Mucosa of descending colon (tissue), 3 donors: ENCODE data around the gene TSR3. TPM values are rescaled to one million over a fixed set of nuclear protein-coding genes. Genes with fewer than 3 reads are reported as not detected.

Source experiments
- ATAC-seq: fragments of 200-7000 bp; cut with Tn5 transposase; one replicate; pipeline ENCODE4 v1.9.1; 2020; ENCODE audit warnings: mild to moderate bottlenecking, moderate library complexity
- DNase-seq, 3 donors: peaks; one replicate each; pipeline ENCODE4 v3.0.0-alpha.2; 2020
- H3K36me3 ChIP-seq: fragments of 200-600 bp; one replicate; pipeline ENCODE4 v1.8.0; 2021; ENCODE audit warnings: low read depth, mild to moderate bottlenecking
- H3K4me1 ChIP-seq: fragments of 200-600 bp; one replicate; pipeline ENCODE4 v1.8.0; 2021; ENCODE audit warnings: low read depth, mild to moderate bottlenecking
- H3K4me3 ChIP-seq: fragments of 200-600 bp; one replicate; pipeline ENCODE4 v1.8.0; 2021; ENCODE audit warnings: mild to moderate bottlenecking
- H3K9me3 ChIP-seq: fragments of 200-600 bp; one replicate; pipeline ENCODE4 v1.8.0; 2021; ENCODE audit warnings: mild to moderate bottlenecking
- intact Hi-C, 2 donors: fragments of 100-400 bp; cut with DNase I in 1 of 2; cut with micrococcal nuclease in 1 of 2; formaldehyde crosslinking; loops; one replicate each; pipeline versions ENCODE4 v1.11.0 to v1.11.1; 2022; cut with DNase I, micrococcal nuclease
- total RNA-seq, 3 donors: library from RNA; stranded (reverse); fragmentation: NEBNext Ultra II Directional in 2 of 3; extraction: Animal tissue kit (Norgen Biotek cat#: 25700) in 2 of 3; gene quantifications; one replicate each; pipeline versions ENCODE4 v1.2.1 to v1.2.4, GENCODE V29; 2021 to 2023
- TF ChIP-seq, protein P1 (sequence below): fragments of 200-600 bp; IDR thresholded peaks from one replicate; pipeline ENCODE4 v1.8.0; 2022; ENCODE audit warnings: antibody characterized with exemption, mild to moderate bottlenecking
- donor health status: DM: no; HTN: no; CAD: no; lungs with moderate emphysema.
- donor health status: DM: no; HTN: no; CAD: no.
- donor health status: DM: no; HTN: yes; CAD: no.

TSR3 gene
- total RNA-seq, 3 donors from 2014 or later: 46.4 to 57.2 (median 54.1) TPM

DNA sequence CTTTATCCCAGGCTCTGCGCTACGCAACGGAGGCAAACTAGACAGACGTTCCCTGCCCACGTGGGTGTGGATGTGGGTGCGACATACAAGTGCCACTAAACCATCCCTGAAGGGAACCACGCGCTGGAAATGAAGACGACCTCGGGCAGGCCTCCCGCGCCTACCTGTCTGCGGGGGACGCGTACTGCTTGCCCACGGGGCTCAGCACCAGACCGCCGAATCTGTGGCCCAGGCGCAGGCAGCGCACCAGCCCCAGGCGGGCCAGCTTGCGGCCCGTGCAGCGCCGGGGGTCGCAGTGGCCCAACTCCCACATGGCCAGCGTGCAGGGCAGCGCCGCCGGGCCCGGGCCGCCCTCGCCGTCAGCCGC lies 480 bp downstream of the TSR3 start:
- ATAC-seq (peak; percentile 16), DNase-seq (no peak)
- Histone ChIP-seq H3K4me1 (peaks cover 20% of the 10 kb centered on the region), H3K9me3 (no peaks in the 10 kb centered on the region), H3K36me3 (no peaks in the 10 kb centered on the region), H3K4me3 (peak overlapping the region; percentile 89)
- TF ChIP-seq, protein P1, sequence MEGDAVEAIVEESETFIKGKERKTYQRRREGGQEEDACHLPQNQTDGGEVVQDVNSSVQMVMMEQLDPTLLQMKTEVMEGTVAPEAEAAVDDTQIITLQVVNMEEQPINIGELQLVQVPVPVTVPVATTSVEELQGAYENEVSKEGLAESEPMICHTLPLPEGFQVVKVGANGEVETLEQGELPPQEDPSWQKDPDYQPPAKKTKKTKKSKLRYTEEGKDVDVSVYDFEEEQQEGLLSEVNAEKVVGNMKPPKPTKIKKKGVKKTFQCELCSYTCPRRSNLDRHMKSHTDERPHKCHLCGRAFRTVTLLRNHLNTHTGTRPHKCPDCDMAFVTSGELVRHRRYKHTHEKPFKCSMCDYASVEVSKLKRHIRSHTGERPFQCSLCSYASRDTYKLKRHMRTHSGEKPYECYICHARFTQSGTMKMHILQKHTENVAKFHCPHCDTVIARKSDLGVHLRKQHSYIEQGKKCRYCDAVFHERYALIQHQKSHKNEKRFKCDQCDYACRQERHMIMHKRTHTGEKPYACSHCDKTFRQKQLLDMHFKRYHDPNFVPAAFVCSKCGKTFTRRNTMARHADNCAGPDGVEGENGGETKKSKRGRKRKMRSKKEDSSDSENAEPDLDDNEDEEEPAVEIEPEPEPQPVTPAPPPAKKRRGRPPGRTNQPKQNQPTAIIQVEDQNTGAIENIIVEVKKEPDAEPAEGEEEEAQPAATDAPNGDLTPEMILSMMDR: no peak
- intact Hi-C loops: no loop called here

DNA sequence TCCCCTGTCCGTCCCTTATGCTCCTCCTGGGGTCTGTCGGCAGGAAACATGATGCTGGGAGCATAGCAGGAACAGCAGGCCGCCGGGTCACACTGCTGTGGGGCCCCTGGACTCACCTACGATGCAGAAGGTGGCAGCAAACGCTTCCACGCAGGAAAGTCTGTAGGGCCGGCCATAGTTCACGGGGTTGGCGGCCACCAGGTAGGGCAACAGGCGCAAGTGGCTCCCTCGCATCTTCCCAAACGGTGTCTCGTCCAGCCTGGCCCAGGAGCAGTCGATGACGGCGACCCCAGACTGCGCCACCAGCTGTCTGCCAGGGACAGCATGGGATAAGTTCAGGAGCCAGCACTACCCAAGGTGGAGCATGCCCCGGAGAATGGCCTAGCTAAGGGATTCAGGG lies 987 bp downstream of the TSR3 start:
- ATAC-seq: no peak
- intact Hi-C loops: no loop called here
- H3K4me1 ChIP-seq: peaks cover 20% of the 10 kb centered on the region

DNA sequence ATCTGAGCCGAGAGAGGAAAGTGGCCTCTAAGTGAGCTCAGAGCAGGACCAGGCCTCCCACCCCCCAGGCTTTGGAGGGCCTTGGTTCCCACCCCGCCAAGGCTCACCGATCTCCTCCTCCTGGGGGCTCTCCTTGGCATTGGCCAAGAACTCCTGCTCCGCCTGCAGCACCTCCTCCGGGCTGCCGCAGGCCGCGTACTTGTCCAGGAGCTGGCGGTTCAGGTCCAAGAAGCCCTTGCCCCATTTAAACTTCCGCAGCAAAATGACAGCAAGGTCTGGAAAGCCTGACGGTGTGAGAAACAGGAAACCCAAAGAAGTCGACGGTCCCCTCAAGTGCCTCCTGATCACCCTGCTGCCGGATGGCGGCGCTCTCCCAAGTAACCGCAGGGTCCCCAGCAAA lies 1.7 kb downstream of the TSR3 start:
- ATAC-seq (no peak), DNase-seq (no peak)
- Histone ChIP-seq H3K4me1 (peaks cover 20% of the 10 kb centered on the region), H3K36me3 (no peaks in the 10 kb centered on the region), H3K4me3 (no peak overlapping the region), H3K9me3 (no peaks in the 10 kb centered on the region)
- intact Hi-C loops: no loop called here
- TF ChIP-seq, protein P1: no peak

More for the DNA sequence above, 987 bp downstream of the TSR3 start:
- no peak overlapping the region for H3K4me3 ChIP-seq
- no peaks in the 10 kb centered on the region for H3K36me3 ChIP-seq
- DNase-seq: no peak
- no peaks in the 10 kb centered on the region for H3K9me3 ChIP-seq
- TF ChIP-seq, protein P1: no peak

DNA sequence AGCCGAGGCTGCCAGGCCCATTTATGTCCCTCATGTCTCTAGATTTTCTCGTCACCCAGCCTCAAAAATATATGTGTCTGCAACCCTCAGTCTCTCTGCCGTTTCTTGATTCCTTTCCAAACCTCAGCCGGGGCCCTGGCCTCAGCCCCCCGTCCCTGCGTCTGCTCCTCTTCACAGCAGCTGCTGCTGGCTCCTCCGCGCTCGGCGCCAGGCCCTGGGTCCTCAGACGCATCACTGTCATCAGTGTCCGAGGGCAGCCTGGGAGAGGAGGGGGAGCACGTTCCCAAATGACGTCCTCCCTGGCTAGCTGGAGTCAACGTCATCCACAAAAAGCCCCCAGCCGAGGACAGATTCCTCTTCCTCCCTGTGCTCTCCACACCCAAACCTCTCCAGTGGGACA lies 2.3 kb downstream of the TSR3 start:
- Histone ChIP-seq H3K4me1 (peaks cover 20% of the 10 kb centered on the region), H3K36me3 (no peaks in the 10 kb centered on the region), H3K9me3 (no peaks in the 10 kb centered on the region), H3K4me3 (no peak overlapping the region)
- DNase-seq (no peak), ATAC-seq (no peak)
- TF ChIP-seq, protein P1: no peak
- intact Hi-C loops: no loop called here

DNA sequence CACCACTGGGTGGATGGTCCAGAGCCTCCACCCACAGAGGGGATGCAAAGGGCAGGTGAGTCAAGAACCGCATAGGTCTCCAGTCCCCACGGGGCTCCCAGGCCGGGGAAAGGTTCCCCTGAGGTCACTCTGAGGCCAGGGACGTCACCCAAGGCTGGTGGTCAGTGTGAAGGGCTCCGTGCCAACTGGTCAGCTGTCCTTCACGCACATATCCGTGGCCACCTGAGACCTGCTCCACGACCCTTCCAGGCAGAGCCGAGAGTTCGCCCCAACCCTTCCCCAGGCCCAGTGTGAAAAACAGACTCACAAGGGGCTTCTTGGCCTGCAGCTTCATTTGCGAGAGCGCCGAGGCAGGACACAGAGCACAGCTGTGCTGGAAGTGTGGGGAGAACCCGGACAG lies 2.8 kb downstream of the TSR3 start:
- ATAC-seq: no peak
- Histone ChIP-seq H3K4me3 (no peak overlapping the region), H3K36me3 (no peaks in the 10 kb centered on the region), H3K9me3 (no peaks in the 10 kb centered on the region), H3K4me1 (peaks cover 22% of the 10 kb centered on the region)
- DNase-seq: no peak
- TF ChIP-seq, protein P1: no peak
- intact Hi-C loops: no loop called here

DNA sequence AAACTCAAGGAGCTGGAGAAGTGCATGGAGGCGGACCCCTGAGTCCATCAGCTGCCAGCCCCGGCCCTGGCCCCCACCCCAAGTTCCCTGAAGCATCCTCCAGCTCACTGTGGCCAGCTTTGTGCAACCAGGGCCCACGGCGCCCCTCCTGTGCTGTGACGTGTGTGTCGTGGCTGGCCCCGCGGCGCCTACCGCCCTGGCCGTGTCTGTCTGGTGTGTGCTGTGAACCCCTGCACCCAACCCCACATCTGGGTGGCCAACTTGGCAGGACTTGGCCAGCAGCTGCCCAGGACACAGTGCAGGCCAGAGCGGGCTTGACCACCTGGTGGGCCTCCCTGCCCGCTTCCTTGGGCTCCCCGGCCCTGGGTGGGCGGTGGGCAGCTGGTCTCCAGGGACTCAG lies 3.2 kb downstream of the TSR3 start:
- no peaks in the 10 kb centered on the region for H3K9me3 ChIP-seq
- H3K4me1 ChIP-seq: peaks cover 27% of the 10 kb centered on the region
- TF ChIP-seq, protein P1: no peak
- no peak for ATAC-seq
- intact Hi-C loops: no loop called here
- no peak for DNase-seq
- H3K4me3 ChIP-seq: no peak overlapping the region
- no peaks in the 10 kb centered on the region for H3K36me3 ChIP-seq
